Activated CD4-positive, alpha-beta T cell treated with anti-CD3 and anti-CD28 coated beads, Interleukin-2, amount 50 U/mL, for 1 hour (primary cell): ENCODE measurements around the gene TNK2.
"Not testable (repeated sequence)": the region's sequence is repeated elsewhere in the genome, so short reads cannot be mapped to it uniquely, and the experiment has no call there.

Experiments
- DNase-seq: peaks from one replicate; pipeline ENCODE4 v3.0.0-alpha.2; 2020

TNK2 gene

GRCh38 chr3:195883160-195883559, 25.2 kb downstream of the TNK2 start:
- DNase-seq, result no peak

DNA sequence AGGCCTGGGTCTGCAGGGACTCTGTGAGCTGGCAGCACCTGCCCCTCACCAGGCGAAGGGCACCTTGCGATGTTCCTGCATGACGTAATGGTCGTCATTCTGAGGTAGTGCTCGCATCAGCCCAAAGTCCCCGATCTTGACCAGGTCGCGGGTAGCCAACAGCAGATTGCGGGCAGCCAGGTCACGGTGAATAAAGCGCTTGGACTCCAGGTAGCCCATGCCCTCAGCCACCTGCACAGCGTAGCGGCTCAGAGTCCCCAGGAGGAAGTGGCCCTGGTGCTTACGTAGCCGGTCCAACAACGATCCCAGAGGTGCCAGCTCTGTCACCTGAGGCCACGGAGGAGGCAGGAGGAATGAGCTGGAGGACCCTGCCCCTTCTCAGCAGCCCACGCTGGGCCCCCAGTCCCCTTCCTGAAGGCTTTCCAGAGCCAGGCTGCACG, 26.3 kb downstream of the TNK2 start:
- no peak for DNase-seq

DNA sequence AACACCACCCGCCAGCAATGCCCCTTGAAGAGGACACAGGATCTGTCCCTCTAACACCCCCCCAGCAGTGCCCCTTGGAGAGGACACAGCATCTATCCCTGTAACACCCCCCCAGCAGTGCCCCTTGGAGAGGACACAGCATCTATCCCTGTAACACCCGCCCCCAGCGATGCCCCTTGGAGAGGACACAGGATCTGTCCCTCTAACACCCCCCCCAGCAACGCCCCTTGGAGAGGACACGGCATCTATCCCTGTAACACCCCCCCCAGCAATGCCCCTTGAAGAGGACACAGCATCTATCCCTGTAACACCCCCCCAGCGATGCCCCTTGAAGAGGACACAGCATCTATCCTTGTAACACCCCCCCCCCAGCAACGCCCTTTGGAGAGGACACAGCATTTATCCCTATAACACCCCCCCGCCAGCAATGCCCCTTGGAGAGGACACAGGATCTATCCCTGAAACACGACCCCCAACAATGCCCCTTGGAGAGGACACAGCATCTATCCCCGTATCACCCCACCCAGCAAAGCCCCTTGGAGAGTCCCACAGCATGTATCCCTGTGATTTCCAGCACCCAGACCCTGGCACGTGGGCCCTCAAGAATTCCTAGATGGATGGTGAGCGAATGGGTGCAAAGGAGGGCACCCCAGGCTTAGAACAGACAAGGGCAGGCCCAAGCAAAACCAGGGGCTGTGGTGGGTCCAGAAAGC, 26.9 kb downstream of the TNK2 start:
- no peak for DNase-seq

DNA sequence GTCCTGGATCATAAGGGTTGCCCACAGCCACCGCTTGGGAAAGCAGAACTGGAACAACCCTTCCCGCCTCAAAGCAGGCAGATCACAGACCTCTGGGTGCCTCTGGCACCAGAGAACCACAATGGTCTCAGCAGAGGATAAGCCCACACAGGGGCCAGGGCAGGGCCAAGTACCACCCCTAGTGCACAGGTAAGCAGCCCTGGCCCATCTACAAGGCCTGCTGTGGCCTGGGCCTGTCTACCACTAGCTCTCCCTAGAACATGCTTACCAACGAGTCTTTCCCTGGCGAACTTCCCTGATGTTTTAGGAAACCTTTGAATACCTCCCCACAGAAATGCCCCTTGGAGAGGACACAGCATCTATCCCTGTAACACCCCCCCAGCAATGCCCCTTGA, 28.3 kb downstream of the TNK2 start:
- DNase-seq, result no peak

DNA sequence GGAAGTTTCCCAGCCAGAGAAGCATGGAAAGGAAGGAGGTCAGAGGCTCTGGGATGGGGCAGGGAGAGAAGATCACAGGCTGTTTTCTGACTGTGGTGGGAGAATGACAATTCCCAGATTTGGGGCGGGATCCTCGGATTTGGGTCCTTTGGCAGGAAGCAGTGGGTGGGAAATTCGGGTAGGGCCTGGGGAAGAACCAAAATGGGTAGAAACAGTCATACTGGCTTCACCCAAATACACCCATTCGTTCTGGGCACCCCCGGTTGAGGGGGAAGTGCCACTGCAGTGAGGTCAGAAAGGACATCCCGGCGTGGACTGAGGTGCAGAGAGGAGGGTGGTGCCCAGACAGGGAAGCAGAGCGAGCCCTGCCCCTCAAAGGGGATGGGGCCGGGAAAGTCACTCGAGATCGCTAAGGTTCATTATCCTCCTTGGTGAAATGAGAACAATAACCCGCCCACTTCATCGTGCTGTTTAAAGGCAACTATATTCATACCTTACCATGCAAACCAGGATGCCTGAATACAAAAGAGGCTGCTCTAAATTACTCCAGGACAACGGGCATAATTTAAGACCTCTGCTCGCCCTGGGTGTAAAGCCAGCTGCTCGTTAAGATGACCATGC, 28.8 kb downstream of the TNK2 start:
- DNase-seq, result no peak

- no peak for DNase-seq
Measured at GRCh38 chr3:195878424-195879274, 29.7 kb downstream of the TNK2 start.

- DNase-seq, result no peak
Measured at GRCh38 chr3:195877767-195878423, 30.5 kb downstream of the TNK2 start.

GRCh38 chr3:195877136-195877715, 31.1 kb downstream of the TNK2 start:
- no peak for DNase-seq

- peak; percentile 13 for DNase-seq
Measured at GRCh38 chr3:195876297-195877064, 31.9 kb downstream of the TNK2 start.

DNA sequence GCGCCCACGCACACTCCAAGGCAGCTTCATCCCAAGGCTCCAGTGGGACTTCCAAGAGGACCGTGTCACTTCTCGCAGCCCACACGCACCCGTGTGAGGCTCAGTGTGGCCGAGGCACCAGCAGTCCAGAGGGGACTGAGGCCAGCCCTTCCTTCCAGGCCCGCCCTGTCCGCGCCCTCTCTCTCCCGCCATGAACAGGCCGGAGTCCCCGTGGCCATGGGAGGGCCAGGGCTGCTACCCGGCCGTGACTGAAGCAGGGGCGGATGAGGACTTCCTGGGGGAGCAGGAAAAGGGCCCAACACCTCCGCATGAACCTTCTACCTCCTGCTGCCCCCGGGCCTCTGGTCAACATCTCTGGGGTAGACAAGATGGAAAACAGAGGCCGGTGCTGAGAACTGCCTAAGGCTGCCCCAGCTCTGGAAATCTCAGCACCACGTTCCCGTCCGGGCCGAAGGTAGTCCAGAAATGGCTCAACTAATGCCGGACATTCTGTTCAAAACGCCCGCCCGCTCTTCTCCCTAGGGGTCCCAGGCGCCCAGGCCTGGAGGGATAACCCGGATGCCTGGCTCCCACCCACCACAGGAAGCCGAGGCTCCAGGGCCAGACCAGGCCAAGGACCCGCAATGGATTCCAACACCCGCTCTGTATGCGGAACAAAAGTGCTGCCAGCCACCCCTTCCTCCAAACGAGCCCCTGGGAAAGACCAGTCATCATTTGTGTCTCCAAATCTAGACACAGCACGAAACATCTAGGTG, 32.7 kb downstream of the TNK2 start:
- DNase-seq, result no peak

- DNase-seq, result no peak
Measured at GRCh38 chr3:195873971-195874370, 34.4 kb downstream of the TNK2 start.

GRCh38 chr3:195873281-195873887, 35.0 kb downstream of the TNK2 start:
- no peak for DNase-seq

- no peak for DNase-seq
Measured at GRCh38 chr3:195872800-195873199, 35.6 kb downstream of the TNK2 start.

DNA sequence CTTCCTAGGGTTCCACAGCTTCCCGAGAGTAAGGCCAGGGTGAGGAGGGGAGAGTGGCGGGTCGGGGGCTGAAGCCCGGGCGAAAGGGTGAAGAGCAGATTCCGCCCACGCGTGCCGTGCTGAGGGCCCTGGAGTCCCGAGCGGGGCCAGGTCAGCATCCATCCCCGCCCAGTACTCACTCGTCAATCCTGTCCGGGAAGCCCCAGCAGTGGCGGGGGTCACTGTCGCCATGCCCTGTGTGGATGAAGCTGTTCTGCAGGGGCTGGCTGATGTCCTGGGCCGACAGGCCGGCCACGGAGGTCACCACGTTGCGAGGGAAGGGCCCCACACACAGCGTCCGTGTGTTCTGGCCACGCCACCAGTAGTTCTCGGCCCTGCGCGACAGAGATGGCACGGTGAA, 36.3 kb downstream of the TNK2 start:
- DNase-seq, result no peak

DNA sequence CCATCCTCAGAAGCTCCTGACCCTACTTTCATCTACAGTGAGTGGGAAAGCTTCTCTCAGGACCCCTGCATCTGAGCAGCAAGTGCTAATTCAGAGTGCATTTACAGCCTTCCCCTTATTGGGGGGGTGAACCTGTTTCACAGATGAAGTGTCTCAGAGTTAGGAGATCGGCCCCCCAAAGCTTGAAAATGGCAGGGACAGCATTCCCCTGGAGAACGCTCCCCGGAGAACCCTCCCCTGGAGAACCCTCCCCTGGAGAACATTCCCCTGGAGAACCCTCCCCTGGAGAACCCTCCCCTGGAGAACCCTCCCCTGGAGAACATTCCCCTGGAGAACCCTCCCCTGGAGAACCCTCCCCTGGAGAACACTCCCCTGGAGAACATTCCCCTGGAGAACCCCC, 36.7 kb downstream of the TNK2 start:
- DNase-seq, result not testable (repeated sequence)

DNA sequence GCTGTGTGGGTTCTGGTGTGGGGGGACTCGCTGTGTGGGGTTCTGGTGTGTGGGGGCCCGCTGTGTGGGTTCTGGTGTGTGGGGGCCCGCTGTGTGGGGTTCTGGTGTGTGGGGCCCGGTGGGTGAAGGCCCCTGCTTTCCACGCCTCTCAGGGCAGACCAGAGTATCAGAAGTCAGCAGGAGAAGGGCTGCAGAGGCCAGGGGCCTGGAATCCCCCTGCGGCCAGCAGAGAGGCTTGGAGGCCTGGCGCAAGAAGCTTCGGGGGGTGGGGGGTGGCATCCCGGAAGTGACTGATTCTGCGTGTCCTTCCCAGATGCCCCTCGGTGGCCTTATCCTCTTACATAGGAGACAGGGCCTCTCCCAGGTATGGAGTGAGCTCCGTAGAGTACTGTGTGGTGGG, 37.4 kb downstream of the TNK2 start:
- DNase-seq, result no peak

GRCh38 chr3:195870442-195870841, 37.9 kb downstream of the TNK2 start:
- DNase-seq, result no peak

GRCh38 chr3:195869413-195870001, 38.8 kb downstream of the TNK2 start:
- no peak for DNase-seq

DNA sequence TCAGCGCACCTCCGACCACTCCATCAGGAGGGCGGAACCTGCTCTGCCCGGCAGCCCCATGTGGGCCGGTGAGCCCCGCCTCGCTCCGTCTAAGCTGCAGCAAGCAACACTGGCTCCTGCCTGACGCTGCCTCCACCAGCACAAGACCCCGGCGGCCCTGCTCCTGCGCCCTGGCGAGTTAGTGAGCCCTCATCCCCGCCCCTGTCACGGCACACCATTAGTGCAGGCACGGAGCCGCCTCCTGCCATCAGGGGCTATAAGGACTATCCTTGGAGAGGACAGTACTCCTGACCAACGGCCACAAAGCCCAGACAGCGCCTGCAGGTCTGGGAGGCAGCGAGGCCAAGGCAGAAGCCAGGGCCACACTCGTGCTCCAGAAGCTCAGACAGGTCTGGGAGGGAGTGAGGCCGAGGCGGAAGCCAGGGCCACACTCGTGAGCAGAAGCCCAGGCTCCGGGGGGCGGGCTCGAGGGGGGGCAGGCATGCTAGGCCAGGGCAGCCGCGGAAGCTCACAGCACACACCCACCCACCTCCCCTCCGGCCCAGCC, 39.4 kb downstream of the TNK2 start:
- DNase-seq, result no peak

DNA sequence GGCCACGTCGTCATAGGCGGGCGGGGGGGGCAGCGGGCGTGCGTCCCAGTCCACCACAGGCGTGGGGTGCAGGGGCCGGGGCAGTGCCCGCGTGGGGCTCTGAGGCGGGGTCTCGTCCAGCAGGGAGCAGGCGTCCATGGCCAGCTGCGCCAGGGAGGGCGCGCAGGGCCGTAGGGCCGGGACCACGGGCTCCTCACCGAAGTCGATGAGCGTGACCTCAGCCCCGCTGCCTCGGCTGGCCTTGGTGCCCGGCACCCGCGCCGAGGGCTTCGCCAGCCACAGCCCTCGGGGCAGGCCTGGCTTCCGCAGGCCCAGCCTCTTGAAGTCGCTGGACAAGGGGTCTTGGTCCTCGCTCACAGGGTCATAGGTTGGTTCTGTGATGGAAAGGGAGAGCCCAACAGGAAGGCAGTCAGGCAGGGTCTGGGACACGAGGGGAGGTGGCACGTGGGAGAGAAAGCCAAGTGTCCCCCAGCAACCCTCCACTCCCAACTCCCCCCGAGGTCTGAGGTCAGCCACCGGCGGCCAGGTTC, 40.0 kb downstream of the TNK2 start:
- DNase-seq, result no peak
